ENCODE data around the gene ADAMTS17. TPM values are rescaled to one million over a fixed set of nuclear protein-coding genes. Genes with fewer than 3 reads are reported as not detected.

ADAMTS17 gene
- total and polyA plus RNA-seq, 3 experiments from 2014 or later = 1.2 to 2.3 (median 1.9) TPM

DNA sequence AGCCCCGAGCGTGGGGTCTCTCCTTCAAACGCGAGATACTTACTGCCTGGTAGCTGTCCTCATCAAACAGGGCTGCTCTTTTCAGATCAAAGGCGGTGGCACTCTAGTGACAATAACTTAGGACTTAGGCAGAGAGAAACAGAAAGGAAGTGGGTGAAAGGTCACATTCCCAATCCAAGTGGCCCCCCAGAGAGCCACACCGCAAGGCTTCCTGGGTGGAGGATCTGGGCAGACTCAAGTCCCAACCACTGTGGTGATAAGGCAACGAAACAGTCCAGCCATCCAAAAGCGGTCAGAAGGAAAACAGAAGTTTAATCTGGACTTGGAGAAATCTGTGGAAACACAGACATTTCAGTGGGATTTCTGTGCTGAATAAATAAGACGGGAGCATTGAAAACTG is 227.2 kb downstream of the ADAMTS17 start:
- CTCF ChIA-PET = no interaction called here

GRCh38 chr15:100114100-100114499 is 227.7 kb downstream of the ADAMTS17 start:
- no peak for DNase-seq
- no peak overlapping the region for H3K27ac ChIP-seq (ENCODE audit: low read depth, low read length)
- no peaks in the 10 kb centered on the region for H3K27me3 Mint-ChIP-seq
- H3K9me3 Mint-ChIP-seq = peaks cover 0 to 4% (median 2%) of the 10 kb centered on the region in 5 donors
- peaks cover 16 to 21% (median 20%) of the 10 kb centered on the region in 3 donors for H3K4me1 Mint-ChIP-seq
- H3K4me1 ChIP-seq (ENCODE audit: insufficient read depth, low read length) = peaks cover 18% of the 10 kb centered on the region
- no peaks in the 10 kb centered on the region for H3K36me3 ChIP-seq (ENCODE audit: insufficient read depth, low read length)
- no peaks in the 10 kb centered on the region for H3K9me3 ChIP-seq (ENCODE audit: low read length)
- H3K4me3 ChIP-seq (ENCODE audit: low read length) = no peak overlapping the region
- H3K36me3 Mint-ChIP-seq = peaks cover 5 to 16% (median 8%) of the 10 kb centered on the region in 3 donors
- ChIA-PET CTCF (no interaction called here), POLR2A (no interaction called here)
- H3K27me3 ChIP-seq (ENCODE audit: insufficient read depth, low read length, poor library complexity, severe bottlenecking) = no peaks in the 10 kb centered on the region
- H3K4me3 Mint-ChIP-seq = no peak overlapping the region
- H3K27ac Mint-ChIP-seq = peak overlapping the region in 1 of 8 donors; percentile 37

More for the DNA sequence above, 227.2 kb downstream of the ADAMTS17 start:
- POLR2A ChIA-PET = no interaction called here
- Histone ChIP-seq H3K4me1 (ENCODE audit: insufficient read depth, low read length) (peaks cover 18% of the 10 kb centered on the region), H3K9me3 (ENCODE audit: low read length) (no peaks in the 10 kb centered on the region), H3K36me3 (ENCODE audit: insufficient read depth, low read length) (no peaks in the 10 kb centered on the region), H3K4me3 (ENCODE audit: low read length) (no peak overlapping the region), H3K27ac (ENCODE audit: low read depth, low read length) (no peak overlapping the region), H3K27me3 (ENCODE audit: insufficient read depth, low read length, poor library complexity, severe bottlenecking) (no peaks in the 10 kb centered on the region)
- Mint-ChIP-seq H3K4me3 (no peak overlapping the region), H3K4me1 (peaks cover 16 to 21% (median 20%) of the 10 kb centered on the region in 3 donors), H3K27ac (peak overlapping the region in 1 of 8 donors; percentile 37), H3K9me3 (peaks cover 0 to 8% (median 3%) of the 10 kb centered on the region in 5 donors), H3K27me3 (no peaks in the 10 kb centered on the region), H3K36me3 (peaks cover 6 to 20% (median 8%) of the 10 kb centered on the region in 3 donors)
- no peak for DNase-seq

DNA sequence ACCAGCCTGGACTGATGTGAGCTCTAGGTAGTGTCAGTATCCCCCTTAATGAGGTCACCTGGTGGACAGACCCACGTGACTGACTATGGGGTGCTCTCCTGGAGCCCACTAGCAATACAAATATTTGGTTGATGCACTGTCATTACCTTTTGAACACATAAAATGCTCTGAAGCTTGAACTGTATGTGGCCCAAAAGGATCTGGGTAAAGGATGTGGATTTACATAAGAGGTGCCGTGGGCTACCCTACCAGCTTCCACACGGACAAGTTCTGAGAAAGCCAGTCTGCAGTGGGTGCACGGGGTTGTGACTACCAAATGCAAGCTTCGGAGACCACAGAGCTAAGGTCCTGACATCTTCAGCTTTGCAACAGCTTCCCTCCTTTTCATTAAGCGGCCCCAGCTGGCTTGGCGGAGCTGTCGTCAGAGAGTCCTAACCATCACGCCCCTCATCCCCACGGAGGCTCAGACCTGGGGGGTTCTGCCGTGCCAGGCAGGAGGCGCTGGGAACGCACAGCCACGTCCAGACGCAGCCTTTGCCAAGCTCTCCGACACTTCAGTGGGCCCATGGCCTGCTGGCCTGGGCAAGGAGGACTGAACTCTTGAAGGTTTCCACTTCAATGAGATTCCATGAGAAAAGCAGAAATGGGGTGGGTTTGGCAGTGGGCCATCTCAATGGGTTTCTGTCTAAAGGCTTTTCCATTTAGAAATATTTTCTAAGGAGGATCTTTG is 228.3 kb downstream of the ADAMTS17 start:
- peaks cover 18% of the 10 kb centered on the region for H3K4me1 ChIP-seq (ENCODE audit: insufficient read depth, low read length)
- no peak overlapping the region for H3K27ac ChIP-seq (ENCODE audit: low read depth, low read length)
- peak overlapping the region in 2 of 8 donors; percentile 9 to 36 for H3K27ac Mint-ChIP-seq
- H3K4me1 Mint-ChIP-seq = peaks cover 16 to 21% (median 20%) of the 10 kb centered on the region in 3 donors
- peak overlapping the region in 1 of 7 donors; percentile 23 for H3K4me3 Mint-ChIP-seq
- H3K27me3 Mint-ChIP-seq = no peaks in the 10 kb centered on the region
- ChIA-PET POLR2A (no interaction called here), CTCF (no interaction called here)
- peaks cover 3 to 12% (median 8%) of the 10 kb centered on the region in 3 donors for H3K36me3 Mint-ChIP-seq
- no peaks in the 10 kb centered on the region for H3K27me3 ChIP-seq (ENCODE audit: insufficient read depth, low read length, poor library complexity, severe bottlenecking)
- H3K9me3 ChIP-seq (ENCODE audit: low read length) = no peaks in the 10 kb centered on the region
- H3K36me3 ChIP-seq (ENCODE audit: insufficient read depth, low read length) = no peaks in the 10 kb centered on the region
- no peak overlapping the region for H3K4me3 ChIP-seq (ENCODE audit: low read length)
- H3K9me3 Mint-ChIP-seq = no peaks in the 10 kb centered on the region
- no peak for DNase-seq

GRCh38 chr15:100112636-100113305 is 229.0 kb downstream of the ADAMTS17 start:
- Mint-ChIP-seq H3K4me1 (peaks cover 16 to 21% (median 20%) of the 10 kb centered on the region in 3 donors), H3K27ac (peak overlapping the region in 3 of 8 donors; percentile 17 to 49 (median 36)), H3K9me3 (no peaks in the 10 kb centered on the region), H3K4me3 (peak overlapping the region in 1 of 7 donors; percentile 23), H3K36me3 (peaks cover 3 to 9% (median 6%) of the 10 kb centered on the region in 3 donors), H3K27me3 (no peaks in the 10 kb centered on the region)
- peaks cover 18% of the 10 kb centered on the region for H3K4me1 ChIP-seq (ENCODE audit: insufficient read depth, low read length)
- ChIA-PET POLR2A (no interaction called here), CTCF (no interaction called here)
- H3K4me3 ChIP-seq (ENCODE audit: low read length) = no peak overlapping the region
- no peaks in the 10 kb centered on the region for H3K9me3 ChIP-seq (ENCODE audit: low read length)
- no peak for DNase-seq
- no peaks in the 10 kb centered on the region for H3K36me3 ChIP-seq (ENCODE audit: insufficient read depth, low read length)
- H3K27ac ChIP-seq (ENCODE audit: low read depth, low read length) = no peak overlapping the region
- no peaks in the 10 kb centered on the region for H3K27me3 ChIP-seq (ENCODE audit: insufficient read depth, low read length, poor library complexity, severe bottlenecking)

DNA sequence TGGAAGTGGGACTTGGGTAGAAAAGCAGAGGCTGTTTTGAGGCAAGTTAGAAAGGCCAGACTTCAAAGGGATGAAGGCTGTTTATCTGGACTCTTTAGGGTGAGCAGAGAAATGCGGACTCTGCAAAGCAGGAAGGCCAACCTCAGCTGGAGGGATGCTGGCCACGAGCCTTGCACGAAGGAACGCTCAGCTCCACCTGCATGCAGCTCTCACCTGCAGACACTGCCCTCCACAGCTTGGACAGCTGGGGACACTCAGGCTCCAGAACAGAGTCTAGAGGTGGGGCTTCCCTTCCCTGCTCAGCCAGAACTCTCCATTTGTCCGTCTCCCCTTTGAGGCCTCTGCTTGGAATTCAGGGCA is 229.7 kb downstream of the ADAMTS17 start:
- Histone ChIP-seq H3K4me1 (ENCODE audit: insufficient read depth, low read length) (peaks cover 18% of the 10 kb centered on the region), H3K4me3 (ENCODE audit: low read length) (no peak overlapping the region), H3K27ac (ENCODE audit: low read depth, low read length) (no peak overlapping the region), H3K9me3 (ENCODE audit: low read length) (no peaks in the 10 kb centered on the region), H3K36me3 (ENCODE audit: insufficient read depth, low read length) (no peaks in the 10 kb centered on the region), H3K27me3 (ENCODE audit: insufficient read depth, low read length, poor library complexity, severe bottlenecking) (no peaks in the 10 kb centered on the region)
- Mint-ChIP-seq H3K27ac (peak overlapping the region in 6 of 8 donors; percentile 18 to 69 (median 50)), H3K27me3 (no peaks in the 10 kb centered on the region), H3K9me3 (no peaks in the 10 kb centered on the region), H3K4me1 (peaks cover 16 to 21% (median 20%) of the 10 kb centered on the region in 3 donors), H3K4me3 (peak overlapping the region in 2 of 7 donors; percentile 45 to 78), H3K36me3 (peaks cover 1 to 5% (median 3%) of the 10 kb centered on the region in 3 donors)
- DNase-seq = no peak
- ChIA-PET CTCF (interaction anchor here (0.9 kb wide), 1 partner anchor 14 kb away, joined by 3 read pairs; no protein-coding TSS in a partner anchor), POLR2A (no interaction called here)

DNA sequence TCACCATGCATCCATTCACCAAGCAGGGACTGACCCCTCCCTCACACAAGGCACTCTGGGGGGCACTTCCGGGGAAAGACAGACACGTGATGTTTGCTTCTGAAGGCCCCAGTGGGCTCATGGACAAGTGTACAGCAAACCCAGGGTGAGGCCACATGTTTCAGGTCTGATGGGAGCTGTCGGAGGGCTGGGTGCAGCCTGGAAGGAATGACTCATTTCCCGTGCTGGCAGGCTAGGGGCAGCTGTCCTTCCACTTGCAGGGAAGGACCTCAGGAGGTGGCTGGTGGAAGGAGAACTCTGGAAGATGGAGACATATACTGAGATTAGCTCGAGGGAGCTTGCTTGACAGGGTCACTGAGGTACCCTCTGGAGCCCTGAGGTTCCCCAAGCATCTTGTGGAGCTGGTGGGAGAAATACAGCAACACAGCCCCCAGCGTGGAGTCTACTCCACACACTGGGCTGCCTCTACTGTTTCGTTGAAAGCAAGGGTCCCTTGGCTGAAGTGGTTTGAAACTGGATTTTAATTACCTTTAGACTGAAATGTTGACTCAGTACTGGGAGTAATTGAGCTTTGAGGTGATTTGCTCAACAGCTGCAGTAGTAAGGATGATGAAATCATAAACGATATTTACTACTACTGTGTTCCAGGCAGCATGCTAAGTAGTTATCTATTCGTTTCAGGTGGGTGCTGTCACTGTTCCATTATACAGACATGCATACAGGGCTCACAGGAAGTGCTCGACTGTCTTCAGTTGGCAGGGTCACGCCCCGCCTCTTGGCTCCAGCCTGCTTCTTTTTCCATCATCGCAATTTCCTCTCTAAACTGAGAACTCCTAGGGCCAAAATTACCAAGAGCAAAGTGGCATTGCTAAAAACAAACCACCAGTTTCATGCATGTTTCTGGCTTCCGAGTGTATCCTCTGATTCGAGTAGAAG is 230.4 kb downstream of the ADAMTS17 start:
- Histone ChIP-seq H3K4me3 (ENCODE audit: low read length) (no peak overlapping the region), H3K27ac (ENCODE audit: low read depth, low read length) (no peak overlapping the region), H3K4me1 (ENCODE audit: insufficient read depth, low read length) (peaks cover 18% of the 10 kb centered on the region), H3K36me3 (ENCODE audit: insufficient read depth, low read length) (no peaks in the 10 kb centered on the region), H3K27me3 (ENCODE audit: insufficient read depth, low read length, poor library complexity, severe bottlenecking) (no peaks in the 10 kb centered on the region), H3K9me3 (ENCODE audit: low read length) (no peaks in the 10 kb centered on the region)
- DNase-seq = no peak
- ChIA-PET POLR2A (no interaction called here), CTCF (interaction anchor here (0.9 kb wide), 1 partner anchor 15 kb away, joined by 3 read pairs; no protein-coding TSS in a partner anchor)
- Mint-ChIP-seq H3K36me3 (peaks cover 1 to 5% (median 3%) of the 10 kb centered on the region in 3 donors), H3K4me1 (peaks cover 16 to 21% (median 20%) of the 10 kb centered on the region in 3 donors), H3K9me3 (no peaks in the 10 kb centered on the region), H3K27ac (peak overlapping the region in 7 of 8 donors; percentile 31 to 87 (median 73)), H3K4me3 (peak overlapping the region in 6 of 7 donors; percentile 17 to 78 (median 54)), H3K27me3 (no peaks in the 10 kb centered on the region)

DNA sequence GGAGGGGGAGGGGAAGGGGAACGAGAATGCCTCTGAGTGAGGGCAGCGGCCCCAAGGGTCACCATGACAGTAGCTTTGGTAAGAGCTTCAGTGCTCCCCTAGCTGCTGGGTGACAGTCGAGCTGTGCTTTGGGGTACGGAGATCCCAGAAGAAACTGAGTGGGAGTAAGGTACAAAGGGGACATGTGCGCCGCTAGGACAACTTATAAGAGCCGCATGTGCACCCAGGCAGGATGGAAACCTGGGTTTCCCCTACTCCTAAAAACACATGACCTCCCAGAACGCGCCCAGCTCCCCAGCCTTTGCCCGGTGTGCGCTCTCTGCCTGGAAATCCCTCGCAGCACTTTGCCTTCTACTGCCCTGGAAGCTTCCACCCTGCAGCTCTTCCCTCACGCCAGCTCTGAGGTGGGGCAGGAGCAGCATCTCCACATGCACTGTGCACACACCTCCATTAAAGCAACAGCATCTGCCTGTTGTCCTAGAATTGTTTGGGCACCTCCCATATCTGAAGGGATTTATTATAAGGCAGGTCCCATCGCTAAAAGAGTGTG is 232.2 kb downstream of the ADAMTS17 start:
- peaks cover 18% of the 10 kb centered on the region for H3K4me1 ChIP-seq (ENCODE audit: insufficient read depth, low read length)
- ChIA-PET POLR2A (no interaction called here), CTCF (interaction anchor here (1.7 kb wide), 1 partner anchor 229 kb away, joined by 4 read pairs; no protein-coding TSS in a partner anchor)
- H3K36me3 ChIP-seq (ENCODE audit: insufficient read depth, low read length) = no peaks in the 10 kb centered on the region
- H3K27ac ChIP-seq (ENCODE audit: low read depth, low read length) = no peak overlapping the region
- Mint-ChIP-seq H3K4me1 (peaks cover 16 to 21% (median 19%) of the 10 kb centered on the region in 3 donors), H3K4me3 (no peak overlapping the region), H3K36me3 (peaks cover 0 to 5% (median 0%) of the 10 kb centered on the region in 3 donors), H3K27ac (no peak overlapping the region), H3K9me3 (no peaks in the 10 kb centered on the region), H3K27me3 (no peaks in the 10 kb centered on the region)
- no peak for DNase-seq
- H3K4me3 ChIP-seq (ENCODE audit: low read length) = no peak overlapping the region
- no peaks in the 10 kb centered on the region for H3K27me3 ChIP-seq (ENCODE audit: insufficient read depth, low read length, poor library complexity, severe bottlenecking)
- H3K9me3 ChIP-seq (ENCODE audit: low read length) = no peaks in the 10 kb centered on the region
